KMS-11 (cell line): ENCODE results near the gene CEP63.

Experiments used
- H2AFZ ChIP-seq: fragments of 200-600 bp; sonication (generic); 2 replicates; pipeline ENCODE4 v1.6.1; 2016; ENCODE audit warnings: antibody characterized with exemption, mixed run types, low read depth
- H3K27ac ChIP-seq: fragments of 200-600 bp; sonication (generic); 2 replicates; pipeline ENCODE4 v1.6.1; 2016; ENCODE audit warnings: mild to moderate bottlenecking, mixed run types
- H3K27me3 ChIP-seq: fragments of 200-600 bp; sonication (generic); 2 replicates; pipeline ENCODE4 v1.6.1; 2017; ENCODE audit warnings: mild to moderate bottlenecking, low read depth, mixed run types, moderate library complexity; ENCODE audit not compliant: insufficient read depth
- H3K36me3 ChIP-seq: fragments of 200-600 bp; sonication (generic); 2 replicates; pipeline ENCODE4 v1.6.1; 2017; ENCODE audit warnings: mild to moderate bottlenecking, mixed run types; ENCODE audit not compliant: insufficient read depth
- H3K4me1 ChIP-seq: fragments of 200-600 bp; sonication (generic); 2 replicates; pipeline ENCODE4 v1.6.1; 2016; ENCODE audit warnings: mild to moderate bottlenecking, low read depth, mixed run types; ENCODE audit not compliant: poor library complexity, severe bottlenecking
- H3K4me2 ChIP-seq: fragments of 200-600 bp; sonication (generic); 2 replicates; pipeline ENCODE4 v1.7.0; 2016; ENCODE audit warnings: mild to moderate bottlenecking, mixed run types
- H3K4me3 ChIP-seq: fragments of 200-600 bp; sonication (generic); IDR thresholded peaks from 2 replicates; pipeline ENCODE4 v1.6.1; 2017; ENCODE audit warnings: low read depth, low read length, mixed read lengths; ENCODE audit not compliant: insufficient read depth
- H3K79me2 ChIP-seq: fragments of 200-600 bp; sonication (generic); 2 replicates; pipeline ENCODE4 v1.6.1; 2016; ENCODE audit warnings: low read depth, mixed run types; ENCODE audit not compliant: insufficient read depth
- H3K9ac ChIP-seq: fragments of 200-600 bp; sonication (generic); 2 replicates; pipeline ENCODE4 v1.6.1; 2016; ENCODE audit warnings: mild to moderate bottlenecking, mixed run types
- H4K20me1 ChIP-seq: fragments of 200-600 bp; sonication (generic); 2 replicates; pipeline ENCODE4 v1.6.1; 2016; ENCODE audit warnings: mild to moderate bottlenecking, mixed run types; ENCODE audit not compliant: insufficient read depth
- CTCF ChIP-seq: fragments of 200-600 bp; sonication (generic); conservative IDR thresholded peaks from 2 replicates; pipeline ENCODE4 v1.6.1; 2017; ENCODE audit warnings: low read depth, mild to moderate bottlenecking, antibody characterized with exemption, low read length, moderate library complexity, mixed read lengths

CEP63 gene

GRCh38 chr3:134605556-134605955, 119.7 kb downstream of the CEP63 start:
- H3K36me3 ChIP-seq, result no peaks in the 10 kb centered on the region
- no peaks in the 10 kb centered on the region for H4K20me1 ChIP-seq
- no peak for TF ChIP-seq CTCF

GRCh38 chr3:134606033-134607025, 120.5 kb downstream of the CEP63 start:
- no peak overlapping the region for H3K4me3 ChIP-seq
- H3K27ac ChIP-seq, result no peak overlapping the region
- H3K36me3 ChIP-seq, result no peaks in the 10 kb centered on the region
- H3K27me3 ChIP-seq, result no peaks in the 10 kb centered on the region
- no peaks in the 10 kb centered on the region for H3K79me2 ChIP-seq
- no peak overlapping the region for H3K4me2 ChIP-seq
- TF ChIP-seq CTCF, result no peak
- no peaks in the 10 kb centered on the region for H4K20me1 ChIP-seq
- H3K9ac ChIP-seq, result no peak overlapping the region
- H3K4me1 ChIP-seq, result no peaks in the 10 kb centered on the region
- H2AFZ ChIP-seq, result no peak overlapping the region

More at GRCh38 chr3:134605556-134605955, 119.7 kb downstream of the CEP63 start:
- no peak overlapping the region for H3K9ac ChIP-seq
- H3K27ac ChIP-seq, result no peak overlapping the region
- H3K27me3 ChIP-seq, result no peaks in the 10 kb centered on the region
- no peaks in the 10 kb centered on the region for H3K79me2 ChIP-seq
- H3K4me3 ChIP-seq, result no peak overlapping the region
- no peak overlapping the region for H3K4me2 ChIP-seq
- H3K4me1 ChIP-seq, result peaks cover 2% of the 10 kb centered on the region
- H2AFZ ChIP-seq, result no peak overlapping the region

- no peak for TF ChIP-seq CTCF
- no peak overlapping the region for H3K27ac ChIP-seq
- no peaks in the 10 kb centered on the region for H4K20me1 ChIP-seq
- H3K4me2 ChIP-seq, result no peak overlapping the region
- H2AFZ ChIP-seq, result no peak overlapping the region
- H3K27me3 ChIP-seq, result no peaks in the 10 kb centered on the region
- no peaks in the 10 kb centered on the region for H3K4me1 ChIP-seq
- no peak overlapping the region for H3K9ac ChIP-seq
- no peaks in the 10 kb centered on the region for H3K36me3 ChIP-seq
- H3K79me2 ChIP-seq, result no peaks in the 10 kb centered on the region
- no peak overlapping the region for H3K4me3 ChIP-seq
Observed at GRCh38 chr3:134607054-134608022, 121.5 kb downstream of the CEP63 start.

GRCh38 chr3:134608023-134608770, 122.3 kb downstream of the CEP63 start:
- no peak for TF ChIP-seq CTCF
- Histone ChIP-seq H3K27me3 (no peaks in the 10 kb centered on the region), H3K27ac (no peak overlapping the region), H4K20me1 (no peaks in the 10 kb centered on the region), H3K4me2 (no peak overlapping the region), H3K36me3 (no peaks in the 10 kb centered on the region), H3K4me1 (no peaks in the 10 kb centered on the region), H3K4me3 (no peak overlapping the region), H3K79me2 (no peaks in the 10 kb centered on the region), H3K9ac (no peak overlapping the region), H2AFZ (no peak overlapping the region)
